Pancreas (tissue), 10 donors: ENCODE data around the gene ZNF273. TPM values are rescaled to one million over a fixed set of nuclear protein-coding genes. Genes with fewer than 3 reads are reported as not detected.

Experiments used
- ATAC-seq, 4 donors: fragments of 200-7000 bp; cut with Tn5 transposase; one replicate each; pipeline versions ENCODE4 v1.8.0 to v1.9.1; 2020; ENCODE audit warnings: mild to moderate bottlenecking in 4 of 4, moderate library complexity in 4 of 4
- DNase-seq, 6 donors: peaks; one replicate each; pipeline ENCODE4 v3.0.0-alpha.2; 2020
- FAIRE-seq: peaks from 2 replicates; lab custom pipeline; 2012; peaks lifted over from hg19 to GRCh38; lab: Jason Lieb, UNC
- H3K27ac ChIP-seq, 4 donors: fragments of 200-600 bp; sonication (generic); 1 replicate in 3 of 4; 2 replicates in 1 of 4; pipeline versions ENCODE4 v1.5.0 to v1.8.0; 2020
- H3K27me3 ChIP-seq, 4 donors: fragments of 200-600 bp; one replicate each; pipeline ENCODE4 v1.8.0; 2021
- H3K36me3 ChIP-seq, 3 donors: fragments of 200-600 bp; sonication (generic) in 1 of 3; one replicate each; pipeline versions ENCODE4 v1.5.0 to v1.8.0; 2020 to 2021
- H3K4me1 ChIP-seq, 3 donors: fragments of 200-600 bp; one replicate each; pipeline ENCODE4 v1.8.0; 2021
- H3K4me3 ChIP-seq, 4 donors: fragments of 200-600 bp; sonication (generic) in 2 of 4; one replicate each; pipeline versions ENCODE4 v1.5.0 to v1.8.0; 2020 to 2021
- H3K9me3 ChIP-seq, 4 donors: fragments of 200-600 bp; one replicate each; pipeline ENCODE4 v1.8.0; 2021
- WGBS, 2 donors: extraction: QIAGEN DNeasy Blood & Tissue Kit; methylation state at CpG; one replicate each; pipeline ENCODE4 v1.1.7; 2013; 5-methylcytosine and 5-hydroxymethylcytosine counted together
- intact Hi-C, 3 donors: fragments of 100-400 bp; cut with DNase I; formaldehyde crosslinking; loops; one replicate each; pipeline versions ENCODE4 v1.11.1 to v1.14.2; 2022
- polyA plus RNA-seq, 2 donors: library from polyadenylated mRNA; stranded (reverse); fragments of 200-250 nt; gene quantifications; one replicate each; pipeline ENCODE4 v1.2.3, GENCODE V29; 2013
- total RNA-seq, 6 donors: library from RNA; stranded (reverse); fragmentation: NEBNext Ultra II Directional in 4 of 6; extraction: Animal tissue kit (Norgen Biotek cat#: 25700) in 4 of 6; gene quantifications; one replicate each; pipeline versions ENCODE4 v1.2.1 to v1.2.4, GENCODE V29; 2021 to 2023
- TF ChIP-seq, protein P1 (sequence below), 4 donors: fragments of 200-600 bp; sonication (generic) in 3 of 4; IDR thresholded peaks; one replicate each; pipeline versions ENCODE4 v1.5.0 to v1.8.0; 2021; ENCODE audit warnings: antibody characterized with exemption in 4 of 4
- donor health status: healthy with polysubstance abuse.
- donor health status: DM: no; HTN: no; CAD: no; lungs with moderate emphysema.
- donor health status: DM: no; HTN: no; CAD: no.
- donor health status: control.
- donor health status: control.
- donor health status: Bipolar disorder and iron deficiency.
- donor health status: DM: yes; HTN: yes; CAD: no.
- donor health status: DM: no; HTN: no; CAD: no.
- donor health status: DM: no; HTN: no; CAD: no.
- donor health status: DM: yes; HTN: yes; CAD: no.

ZNF273 gene
- total and polyA plus RNA-seq, 8 donors: 1.7 to 8.0 (median 3.6) TPM

DNA sequence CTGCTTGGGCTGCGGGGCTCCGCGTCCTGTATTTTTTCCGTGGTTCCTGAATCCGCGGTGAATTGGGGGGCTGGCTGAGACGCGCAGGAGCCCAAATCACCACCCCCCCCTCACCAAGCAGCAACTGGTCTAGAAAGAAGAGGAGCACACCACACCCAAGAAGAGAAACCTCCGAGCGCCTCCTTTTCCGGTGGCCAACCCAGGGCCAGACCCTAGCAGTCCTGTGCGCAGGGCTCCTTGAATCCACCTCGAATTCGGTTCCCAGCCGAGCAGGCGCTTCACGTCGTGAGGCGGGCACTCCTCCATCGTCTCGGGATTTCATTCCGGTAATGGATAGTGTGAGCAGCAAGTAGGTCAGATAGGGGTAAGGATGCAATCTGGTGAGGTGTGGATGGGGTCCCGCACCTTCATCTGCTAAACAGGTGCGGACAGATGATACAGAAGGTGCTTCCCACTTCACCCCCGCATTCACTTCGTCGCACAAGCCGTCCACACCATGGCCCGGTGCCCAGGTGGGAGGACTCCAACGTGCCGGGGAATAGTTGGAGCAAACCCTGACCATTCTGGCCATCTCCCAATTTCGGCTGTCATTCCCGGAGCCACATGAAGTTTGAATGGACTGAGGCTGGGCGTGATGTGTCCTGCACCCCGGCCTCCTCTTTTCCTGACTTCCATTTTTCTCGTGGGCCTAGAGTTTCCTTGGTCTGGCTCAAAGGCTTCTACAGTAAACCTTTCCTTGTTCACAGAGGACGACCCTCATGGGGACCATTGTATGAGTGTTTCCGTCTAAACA, 19.8 kb upstream of the ZNF273 start:
- no peaks in the 10 kb centered on the region for H3K27me3 ChIP-seq
- H3K27ac ChIP-seq: no peak overlapping the region
- DNase-seq: no peak
- FAIRE-seq: no peak
- TF ChIP-seq, protein P1, sequence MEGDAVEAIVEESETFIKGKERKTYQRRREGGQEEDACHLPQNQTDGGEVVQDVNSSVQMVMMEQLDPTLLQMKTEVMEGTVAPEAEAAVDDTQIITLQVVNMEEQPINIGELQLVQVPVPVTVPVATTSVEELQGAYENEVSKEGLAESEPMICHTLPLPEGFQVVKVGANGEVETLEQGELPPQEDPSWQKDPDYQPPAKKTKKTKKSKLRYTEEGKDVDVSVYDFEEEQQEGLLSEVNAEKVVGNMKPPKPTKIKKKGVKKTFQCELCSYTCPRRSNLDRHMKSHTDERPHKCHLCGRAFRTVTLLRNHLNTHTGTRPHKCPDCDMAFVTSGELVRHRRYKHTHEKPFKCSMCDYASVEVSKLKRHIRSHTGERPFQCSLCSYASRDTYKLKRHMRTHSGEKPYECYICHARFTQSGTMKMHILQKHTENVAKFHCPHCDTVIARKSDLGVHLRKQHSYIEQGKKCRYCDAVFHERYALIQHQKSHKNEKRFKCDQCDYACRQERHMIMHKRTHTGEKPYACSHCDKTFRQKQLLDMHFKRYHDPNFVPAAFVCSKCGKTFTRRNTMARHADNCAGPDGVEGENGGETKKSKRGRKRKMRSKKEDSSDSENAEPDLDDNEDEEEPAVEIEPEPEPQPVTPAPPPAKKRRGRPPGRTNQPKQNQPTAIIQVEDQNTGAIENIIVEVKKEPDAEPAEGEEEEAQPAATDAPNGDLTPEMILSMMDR (IDR thresholded peaks at IDR 0.05): no peak
- no peaks in the 10 kb centered on the region for H3K9me3 ChIP-seq
- no peaks in the 10 kb centered on the region for H3K4me1 ChIP-seq
- 53 to 55% methylated on average over 38 of the region's 38 CpGs for WGBS, 2 donors
- H3K36me3 ChIP-seq: no peaks in the 10 kb centered on the region
- intact Hi-C loops: no loop called here
- H3K4me3 ChIP-seq: peak overlapping the region in 3 of 4 donors; percentile 25 to 47 (median 33)
- ATAC-seq: no peak

GRCh38 chr7:64884085-64884912, 18.8 kb upstream of the ZNF273 start:
- intact Hi-C loops: no loop called here
- Histone ChIP-seq H3K27ac (no peak overlapping the region), H3K27me3 (no peaks in the 10 kb centered on the region), H3K4me3 (no peak overlapping the region), H3K36me3 (no peaks in the 10 kb centered on the region), H3K4me1 (no peaks in the 10 kb centered on the region), H3K9me3 (no peaks in the 10 kb centered on the region)
- 72 to 82% methylated on average over 22 of the region's 22 CpGs for WGBS, 2 donors
- DNase-seq (no peak), ATAC-seq (no peak), FAIRE-seq (no peak)
- TF ChIP-seq, protein P1 (IDR thresholded peaks at IDR 0.05): no peak

DNA sequence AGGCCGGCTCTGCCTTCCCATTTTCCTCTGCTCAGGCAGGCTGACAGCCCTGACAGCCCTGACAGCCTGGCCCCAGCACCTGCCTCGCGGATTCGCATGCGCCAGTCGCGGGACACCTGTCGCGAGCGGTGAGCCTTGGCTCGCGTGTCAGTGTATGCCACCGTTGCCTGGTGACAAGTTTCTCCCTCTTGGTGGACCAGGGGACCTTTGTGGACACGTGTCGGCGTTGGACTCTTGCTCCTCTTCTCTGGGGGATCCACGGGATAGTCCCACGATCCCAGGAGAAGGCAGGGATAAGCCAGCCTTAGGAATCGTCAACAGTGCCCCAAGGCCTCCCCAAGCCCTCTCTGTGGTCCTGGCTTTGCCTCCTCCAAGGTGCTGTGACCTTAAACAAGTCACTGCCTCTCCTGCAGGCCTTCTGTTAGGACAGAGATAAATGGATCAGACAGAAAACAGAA, 18.1 kb upstream of the ZNF273 start:
- Histone ChIP-seq H3K36me3 (no peaks in the 10 kb centered on the region), H3K4me3 (no peak overlapping the region), H3K9me3 (no peaks in the 10 kb centered on the region), H3K27me3 (no peaks in the 10 kb centered on the region), H3K27ac (no peak overlapping the region), H3K4me1 (no peaks in the 10 kb centered on the region)
- intact Hi-C loops: no loop called here
- no peak for DNase-seq
- TF ChIP-seq, protein P1 (IDR thresholded peaks at IDR 0.05): no peak
- no peak for FAIRE-seq
- 73 to 85% methylated on average over 19 of the region's 19 CpGs for WGBS, 2 donors
- ATAC-seq: no peak

- Histone ChIP-seq H3K27me3 (no peaks in the 10 kb centered on the region), H3K9me3 (no peaks in the 10 kb centered on the region), H3K27ac (no peak overlapping the region), H3K36me3 (no peaks in the 10 kb centered on the region), H3K4me3 (no peak overlapping the region), H3K4me1 (no peaks in the 10 kb centered on the region)
- DNase-seq (no peak), FAIRE-seq (no peak), ATAC-seq (no peak)
- TF ChIP-seq, protein P1 (IDR thresholded peaks at IDR 0.05): no peak
- intact Hi-C loops: no loop called here
- WGBS, 2 donors: 87 to 88% methylated on average over 5 of the region's 5 CpGs
Observed at GRCh38 chr7:64885520-64886240, 17.4 kb upstream of the ZNF273 start.
